Upper lobe of right lung (tissue), 1 donor: ENCODE results near the gene INVS. TPM values are rescaled to one million over a fixed set of nuclear protein-coding genes. Genes with fewer than 3 reads are reported as not detected.
"Not testable (repeated sequence)": the region's sequence is repeated elsewhere in the genome, so short reads cannot be mapped to it uniquely, and the experiment has no call there.

ENCODE experiments used
- ATAC-seq: fragments of 200-7000 bp; cut with Tn5 transposase; one replicate; pipeline ENCODE4 v1.9.1; 2020; ENCODE audit warnings: mild to moderate bottlenecking, moderate library complexity
- DNase-seq: peaks from one replicate; pipeline ENCODE4 v3.0.0-alpha.2; 2020
- H3K27ac ChIP-seq: fragments of 200-600 bp; one replicate; pipeline ENCODE4 v1.8.0; 2022
- H3K27me3 ChIP-seq: fragments of 200-600 bp; one replicate; pipeline ENCODE4 v1.8.0; 2022; ENCODE audit warnings: mild to moderate bottlenecking
- H3K36me3 ChIP-seq: fragments of 200-600 bp; one replicate; pipeline ENCODE4 v1.8.0; 2022
- H3K4me1 ChIP-seq: fragments of 200-600 bp; one replicate; pipeline ENCODE4 v1.8.0; 2022
- H3K4me3 ChIP-seq: fragments of 200-600 bp; one replicate; pipeline ENCODE4 v1.8.0; 2022; ENCODE audit warnings: mild to moderate bottlenecking
- H3K9me3 ChIP-seq: fragments of 200-600 bp; one replicate; pipeline ENCODE4 v1.8.0; 2022
- intact Hi-C: fragments of 100-400 bp; cut with DNase I; formaldehyde crosslinking; loops from one replicate; pipeline ENCODE4 v1.11.0; 2022
- total RNA-seq: library from RNA; stranded (reverse); fragmentation: NEBNext Ultra II Directional; extraction: Animal tissue kit (Norgen Biotek cat#: 25700); gene quantifications from one replicate; pipeline ENCODE4 v1.2.1, GENCODE V29; 2021
- TF ChIP-seq, protein P1 (sequence below): fragments of 200-600 bp; IDR thresholded peaks from one replicate; pipeline ENCODE4 v1.8.0; 2022; ENCODE audit warnings: antibody characterized with exemption
- donor health status: DM: no; HTN: yes; CAD: no; lungs with severe emphysema.

INVS gene
- total RNA-seq, 1 donor from 2014 or later, result 22.2 TPM

DNA sequence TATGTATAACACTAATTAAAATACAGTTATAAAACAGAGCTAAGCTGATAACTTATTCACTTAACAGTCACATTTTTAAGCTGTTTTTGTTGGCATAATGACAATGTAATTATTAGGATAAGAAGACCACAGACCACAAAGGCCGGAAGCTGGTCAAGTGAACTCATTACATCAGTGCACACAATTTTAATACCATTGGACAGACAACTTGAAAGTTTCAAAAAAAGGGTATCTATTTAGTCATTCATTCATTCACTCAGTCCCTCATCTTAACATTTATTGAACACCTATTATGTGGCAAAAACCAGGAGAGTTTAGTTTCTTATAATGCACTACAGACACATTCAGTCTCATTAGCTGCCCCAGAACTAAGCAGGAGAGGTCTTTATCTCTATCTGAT lies 11.8 kb upstream of the INVS start:
- ATAC-seq (no peak), DNase-seq (no peak)
- Histone ChIP-seq H3K4me3 (no peak overlapping the region), H3K27ac (no peak overlapping the region), H3K27me3 (no peaks in the 10 kb centered on the region), H3K36me3 (no peaks in the 10 kb centered on the region), H3K4me1 (peaks cover 5% of the 10 kb centered on the region), H3K9me3 (no peaks in the 10 kb centered on the region)
- intact Hi-C loops, result no loop called here
- TF ChIP-seq, protein P1, sequence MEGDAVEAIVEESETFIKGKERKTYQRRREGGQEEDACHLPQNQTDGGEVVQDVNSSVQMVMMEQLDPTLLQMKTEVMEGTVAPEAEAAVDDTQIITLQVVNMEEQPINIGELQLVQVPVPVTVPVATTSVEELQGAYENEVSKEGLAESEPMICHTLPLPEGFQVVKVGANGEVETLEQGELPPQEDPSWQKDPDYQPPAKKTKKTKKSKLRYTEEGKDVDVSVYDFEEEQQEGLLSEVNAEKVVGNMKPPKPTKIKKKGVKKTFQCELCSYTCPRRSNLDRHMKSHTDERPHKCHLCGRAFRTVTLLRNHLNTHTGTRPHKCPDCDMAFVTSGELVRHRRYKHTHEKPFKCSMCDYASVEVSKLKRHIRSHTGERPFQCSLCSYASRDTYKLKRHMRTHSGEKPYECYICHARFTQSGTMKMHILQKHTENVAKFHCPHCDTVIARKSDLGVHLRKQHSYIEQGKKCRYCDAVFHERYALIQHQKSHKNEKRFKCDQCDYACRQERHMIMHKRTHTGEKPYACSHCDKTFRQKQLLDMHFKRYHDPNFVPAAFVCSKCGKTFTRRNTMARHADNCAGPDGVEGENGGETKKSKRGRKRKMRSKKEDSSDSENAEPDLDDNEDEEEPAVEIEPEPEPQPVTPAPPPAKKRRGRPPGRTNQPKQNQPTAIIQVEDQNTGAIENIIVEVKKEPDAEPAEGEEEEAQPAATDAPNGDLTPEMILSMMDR, result no peak

DNA sequence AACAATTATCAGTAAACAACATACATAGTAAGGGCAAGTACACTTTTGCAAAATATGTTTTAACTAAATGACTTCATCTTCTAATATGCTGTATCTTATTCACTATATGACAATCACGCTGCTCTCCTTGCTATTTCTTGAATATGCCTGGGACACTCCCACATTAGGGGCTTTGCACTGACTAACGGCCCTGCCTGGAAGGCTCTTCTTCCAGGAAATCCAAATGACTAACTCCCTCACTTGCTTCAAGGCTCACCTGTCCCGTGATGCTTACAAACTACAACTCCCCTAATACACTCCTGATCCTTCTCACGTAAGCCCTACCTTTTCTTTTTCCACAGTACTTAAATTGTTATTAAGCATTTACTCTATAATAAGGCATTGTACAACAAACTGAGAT lies 10.8 kb upstream of the INVS start:
- H3K4me1 ChIP-seq, result peaks cover 5% of the 10 kb centered on the region
- H3K27me3 ChIP-seq, result no peaks in the 10 kb centered on the region
- ATAC-seq, result no peak
- H3K36me3 ChIP-seq, result no peaks in the 10 kb centered on the region
- no peak overlapping the region for H3K27ac ChIP-seq
- H3K9me3 ChIP-seq, result no peaks in the 10 kb centered on the region
- intact Hi-C loops, result no loop called here
- no peak overlapping the region for H3K4me3 ChIP-seq
- DNase-seq, result no peak
- TF ChIP-seq, protein P1, result no peak

DNA sequence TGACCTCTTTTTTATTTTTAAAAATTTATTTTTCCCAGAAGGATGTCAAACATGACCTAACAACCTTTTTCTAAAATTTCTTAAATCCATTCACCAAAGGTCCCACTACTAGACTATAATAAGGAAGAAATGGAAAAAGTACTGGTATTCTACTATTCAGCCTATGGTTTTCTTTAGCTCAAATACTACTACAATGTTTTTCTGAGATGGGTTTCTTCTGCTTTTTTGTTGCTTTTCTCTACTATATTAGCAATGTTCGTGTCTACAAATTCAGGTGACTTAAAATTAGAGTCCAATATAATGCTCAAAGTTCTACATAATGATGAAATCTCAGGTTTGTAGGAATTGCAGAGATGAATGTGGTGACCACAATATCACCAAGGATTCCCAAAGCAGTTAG lies 8.2 kb upstream of the INVS start:
- DNase-seq (no peak), ATAC-seq (no peak)
- no peak overlapping the region for H3K27ac ChIP-seq
- H3K36me3 ChIP-seq, result no peaks in the 10 kb centered on the region
- TF ChIP-seq, protein P1, result no peak
- H3K4me3 ChIP-seq, result no peak overlapping the region
- no peaks in the 10 kb centered on the region for H3K27me3 ChIP-seq
- intact Hi-C loops, result no loop called here
- peaks cover 5% of the 10 kb centered on the region for H3K4me1 ChIP-seq
- H3K9me3 ChIP-seq, result no peaks in the 10 kb centered on the region

DNA sequence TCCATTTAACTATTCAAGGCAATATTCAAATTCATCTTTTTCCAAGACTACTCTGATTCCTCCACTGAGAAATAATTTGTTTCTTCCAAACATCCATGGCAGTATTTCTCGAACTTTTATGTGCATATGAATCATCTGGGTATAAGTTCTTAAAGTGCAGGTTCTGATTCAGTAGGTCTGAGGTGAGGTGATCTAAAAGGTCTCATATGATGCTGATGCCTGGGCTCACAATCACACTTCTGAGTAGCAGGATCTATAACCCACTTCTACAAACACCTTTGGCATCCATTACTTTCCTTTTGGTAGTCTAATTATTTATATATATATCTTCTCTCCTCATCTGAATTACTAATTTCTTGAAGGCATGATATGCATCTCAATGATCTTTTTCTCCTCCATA lies 7.4 kb upstream of the INVS start:
- intact Hi-C loops, result no loop called here
- no peaks in the 10 kb centered on the region for H3K36me3 ChIP-seq
- no peak for ATAC-seq
- DNase-seq, result no peak
- peaks cover 12% of the 10 kb centered on the region for H3K4me1 ChIP-seq
- H3K9me3 ChIP-seq, result no peaks in the 10 kb centered on the region
- no peaks in the 10 kb centered on the region for H3K27me3 ChIP-seq
- H3K4me3 ChIP-seq, result no peak overlapping the region
- TF ChIP-seq, protein P1, result no peak
- no peak overlapping the region for H3K27ac ChIP-seq

DNA sequence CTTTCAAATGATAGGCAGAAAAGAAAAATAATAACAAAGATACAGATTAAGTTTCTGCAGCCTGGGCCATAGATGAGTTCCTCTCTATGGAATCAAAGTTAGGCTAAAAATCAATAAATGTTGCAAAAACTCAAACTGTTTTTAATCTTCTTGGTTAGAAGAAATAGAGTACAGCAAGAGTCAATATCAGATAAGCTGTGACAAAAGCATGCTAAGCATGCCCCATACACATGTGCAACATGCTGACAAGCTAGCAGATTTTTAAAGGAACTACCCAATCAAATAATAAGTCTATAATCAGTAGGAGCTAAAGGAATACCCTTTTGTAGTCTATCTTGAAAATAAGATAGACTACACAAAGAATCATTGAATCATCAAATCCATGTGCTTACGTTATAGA lies 7.0 kb upstream of the INVS start:
- ATAC-seq (no peak), DNase-seq (no peak)
- intact Hi-C loops, result no loop called here
- no peaks in the 10 kb centered on the region for H3K9me3 ChIP-seq
- H3K27me3 ChIP-seq, result no peaks in the 10 kb centered on the region
- H3K4me3 ChIP-seq, result no peak overlapping the region
- H3K36me3 ChIP-seq, result no peaks in the 10 kb centered on the region
- no peak overlapping the region for H3K27ac ChIP-seq
- TF ChIP-seq, protein P1, result no peak
- peaks cover 16% of the 10 kb centered on the region for H3K4me1 ChIP-seq

DNA sequence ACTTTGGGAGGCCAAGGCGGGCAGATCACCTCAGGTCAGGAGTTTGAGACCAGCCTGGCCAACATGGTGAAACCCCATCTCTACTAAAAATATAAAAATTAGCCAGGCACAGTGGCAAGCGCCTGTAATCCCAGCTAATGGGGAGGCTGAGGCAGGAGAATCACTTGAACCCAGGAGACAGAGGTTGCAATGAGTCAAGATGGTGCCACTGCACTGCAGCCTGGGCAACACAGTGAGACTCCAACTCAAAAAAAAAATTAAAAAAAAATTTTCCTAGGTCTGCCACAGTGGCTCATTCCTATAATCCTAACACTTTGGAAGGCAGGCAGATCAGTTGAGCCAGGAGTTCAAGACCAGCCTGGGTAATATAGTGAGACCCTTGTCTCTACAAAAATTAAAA lies 4.6 kb upstream of the INVS start:
- H3K27me3 ChIP-seq, DNase-seq, ATAC-seq, H3K9me3 ChIP-seq, H3K4me3 ChIP-seq, H3K36me3 ChIP-seq, intact Hi-C loops, H3K27ac ChIP-seq: not testable (repeated sequence)
- H3K4me1 ChIP-seq, result peaks cover 21% of the 10 kb centered on the region
